Cerebellar cortex (tissue), 1 donor: ENCODE data around the gene DHRS12.

ENCODE experiments used
- DNase-seq: peaks from one replicate; pipeline ENCODE4 v3.0.0-alpha.2; 2015; ENCODE audit warnings: low spot score

Gene DHRS12

GRCh38 chr13:51781246-51782022 is 22.5 kb downstream of the DHRS12 start:
- DNase-seq: no peak

DNA sequence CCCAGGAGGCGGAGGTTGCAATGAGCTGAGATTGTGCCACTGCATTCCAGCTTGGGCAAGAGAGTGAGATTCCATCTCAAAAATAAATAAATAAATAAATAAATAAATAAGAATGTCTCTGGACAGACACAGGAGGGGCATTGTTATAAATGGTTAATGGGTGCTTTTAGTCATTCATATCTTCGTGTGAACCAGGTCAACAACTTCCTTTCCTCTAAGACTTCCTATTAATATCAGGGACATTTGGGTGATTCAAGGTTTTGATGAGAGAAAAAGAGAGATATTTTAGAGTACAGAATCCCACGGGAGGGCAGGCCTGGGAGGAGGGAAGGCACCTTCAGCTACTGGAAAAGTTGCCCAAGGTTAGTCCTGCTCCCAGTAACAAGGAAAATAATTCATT is 23.9 kb downstream of the DHRS12 start:
- DNase-seq: no peak

- DNase-seq: peak; percentile 36
Observed at GRCh38 chr13:51778392-51778791, 25.6 kb downstream of the DHRS12 start.

GRCh38 chr13:51777921-51778320 is 26.0 kb downstream of the DHRS12 start:
- no peak for DNase-seq

- no peak for DNase-seq
Observed at GRCh38 chr13:51776179-51776578, 27.8 kb downstream of the DHRS12 start.

DNA sequence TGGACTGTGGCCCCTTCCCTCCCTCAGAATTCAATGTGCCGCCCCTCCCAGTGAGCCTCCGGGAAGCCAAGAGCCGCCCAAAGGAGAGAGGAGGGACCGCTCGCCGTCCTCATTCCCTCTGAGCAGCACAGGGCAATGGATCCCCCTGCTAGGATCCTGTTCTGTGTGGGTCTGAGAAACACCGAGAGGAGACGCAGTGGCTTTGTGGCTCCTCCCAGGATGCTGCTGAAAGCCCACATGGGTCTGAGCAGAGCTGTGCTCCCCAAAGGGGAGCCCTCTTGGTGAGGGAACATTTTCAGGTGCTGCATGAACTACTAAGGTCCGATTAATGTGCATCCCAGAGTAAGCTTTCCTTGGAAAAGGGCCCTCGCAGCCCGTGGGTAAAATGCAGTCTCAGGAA is 30.4 kb downstream of the DHRS12 start:
- DNase-seq: no peak

- DNase-seq: no peak
Observed at GRCh38 chr13:51772781-51773180, 31.2 kb downstream of the DHRS12 start.

GRCh38 chr13:51772105-51772455 is 31.9 kb downstream of the DHRS12 start:
- DNase-seq: no peak

DNA sequence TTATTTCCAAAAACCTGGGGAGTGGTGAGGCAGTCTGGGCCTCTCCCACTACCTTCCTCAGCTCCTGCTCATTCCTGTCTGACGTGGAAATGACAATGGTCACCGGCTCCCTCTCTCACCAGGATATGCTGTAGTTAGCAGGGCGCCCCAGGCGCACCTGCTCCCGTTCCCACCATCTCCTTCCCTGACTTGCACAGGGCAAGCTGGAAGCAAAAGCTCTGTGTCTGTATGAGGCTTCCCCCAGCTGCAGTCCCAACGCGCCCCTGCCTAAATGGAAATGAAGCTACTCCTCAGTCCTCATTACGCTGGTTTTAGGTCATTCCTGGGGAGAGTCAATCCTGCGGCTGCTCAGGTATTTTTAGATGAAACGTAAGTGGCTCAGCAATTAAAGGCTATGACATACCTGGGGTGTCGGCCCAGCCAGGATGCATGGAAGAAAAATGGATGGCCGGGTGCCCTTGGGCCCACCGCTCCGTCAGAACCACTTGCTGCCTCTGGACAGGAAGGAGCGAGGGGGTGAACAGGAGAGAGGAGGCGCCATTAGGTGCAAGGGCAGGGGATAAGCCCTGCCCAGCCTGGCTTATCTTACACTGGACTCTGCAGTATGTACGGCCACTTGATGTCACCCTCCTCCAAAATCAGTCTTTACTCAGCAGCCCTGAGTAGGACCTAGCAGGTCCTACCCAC is 32.4 kb downstream of the DHRS12 start:
- DNase-seq: peak; percentile 83

DNA sequence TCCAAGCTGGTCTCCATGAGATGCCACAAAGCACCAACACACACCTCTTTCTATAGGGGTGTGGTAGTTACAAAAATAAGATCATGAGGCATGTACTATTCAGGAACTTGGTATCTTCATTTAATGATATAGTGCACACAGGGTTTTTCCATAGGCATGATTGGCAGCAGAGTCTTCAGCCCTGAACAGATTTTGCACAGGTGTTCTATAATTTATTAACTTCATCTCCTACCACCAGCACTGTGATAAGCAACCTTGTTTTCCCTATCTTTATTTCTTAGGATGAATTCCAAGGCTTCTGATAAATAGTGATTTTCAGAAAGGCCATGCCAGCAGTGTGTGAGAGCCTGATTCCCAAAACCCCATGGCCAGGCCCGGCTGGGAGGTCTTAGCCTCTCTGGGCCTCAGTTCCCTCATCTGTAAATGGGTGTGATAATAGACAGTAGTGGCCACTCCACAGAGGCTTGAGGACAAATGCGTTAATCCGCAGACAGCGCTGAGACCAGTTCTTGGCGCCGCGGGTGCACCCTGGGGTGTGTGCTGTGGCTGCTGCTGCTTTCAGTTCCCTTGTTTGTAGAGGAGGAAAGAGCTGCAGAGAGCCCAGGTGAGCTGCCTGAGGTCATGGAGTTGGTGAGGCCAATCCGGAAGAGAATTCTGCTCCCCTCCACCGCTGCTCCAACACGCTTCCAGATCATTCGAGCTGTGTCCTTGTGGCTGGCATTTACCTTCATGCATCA is 33.1 kb downstream of the DHRS12 start:
- DNase-seq: peak; percentile 62

DNA sequence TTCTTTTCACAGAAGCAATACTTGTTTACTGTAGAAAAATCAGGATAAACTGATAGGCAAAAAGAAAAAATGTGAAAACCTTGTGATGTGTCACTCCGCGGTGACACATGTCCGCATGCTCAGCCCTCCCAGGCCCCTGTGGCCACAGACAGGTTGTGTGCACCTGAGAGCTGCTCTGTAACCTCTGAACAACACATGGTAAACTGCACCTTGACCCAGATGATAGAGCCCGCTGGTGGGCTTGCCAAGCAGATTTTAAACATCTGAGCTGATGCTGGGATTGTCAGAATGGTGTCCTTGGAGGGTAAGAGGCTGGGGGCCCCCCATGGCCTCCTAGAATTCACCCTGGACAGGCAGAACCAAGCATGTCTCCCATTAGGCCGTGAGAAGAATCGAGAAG is 33.8 kb downstream of the DHRS12 start:
- DNase-seq: no peak

GRCh38 chr13:51769455-51770127 is 34.4 kb downstream of the DHRS12 start:
- peak; percentile 26 for DNase-seq

- no peak for DNase-seq
Observed at GRCh38 chr13:51768976-51769375, 35.0 kb downstream of the DHRS12 start.

DNA sequence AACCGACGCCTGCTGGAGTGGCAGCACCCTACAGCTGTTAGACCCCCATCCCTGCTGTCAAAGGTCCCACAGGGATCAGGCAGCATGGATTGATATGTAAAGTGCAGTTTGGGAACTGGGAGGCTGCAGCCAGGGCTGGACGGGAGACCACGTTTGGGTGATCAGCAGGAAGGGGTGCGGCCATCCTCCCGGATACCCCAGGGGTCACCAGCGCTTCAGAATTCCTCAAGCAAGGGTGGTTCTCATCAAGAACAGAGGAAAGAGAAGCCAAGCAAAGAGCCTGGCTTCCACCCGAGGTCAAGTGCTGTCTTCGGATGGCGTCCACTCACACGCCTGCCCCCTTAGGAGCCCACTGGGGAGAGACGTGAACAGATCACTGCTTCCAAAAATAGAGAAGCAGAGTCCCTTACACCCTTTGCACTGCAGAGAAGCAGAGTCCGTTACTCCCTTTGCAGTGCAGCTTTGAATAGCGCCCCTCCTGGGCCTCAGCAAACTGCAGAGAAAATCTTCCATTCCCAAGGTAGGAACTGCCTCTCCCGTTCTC is 35.5 kb downstream of the DHRS12 start:
- no peak for DNase-seq

- no peak for DNase-seq
Observed at GRCh38 chr13:51767100-51767499, 36.9 kb downstream of the DHRS12 start.

- DNase-seq: no peak
Observed at GRCh38 chr13:51765142-51765515, 38.8 kb downstream of the DHRS12 start.

DNA sequence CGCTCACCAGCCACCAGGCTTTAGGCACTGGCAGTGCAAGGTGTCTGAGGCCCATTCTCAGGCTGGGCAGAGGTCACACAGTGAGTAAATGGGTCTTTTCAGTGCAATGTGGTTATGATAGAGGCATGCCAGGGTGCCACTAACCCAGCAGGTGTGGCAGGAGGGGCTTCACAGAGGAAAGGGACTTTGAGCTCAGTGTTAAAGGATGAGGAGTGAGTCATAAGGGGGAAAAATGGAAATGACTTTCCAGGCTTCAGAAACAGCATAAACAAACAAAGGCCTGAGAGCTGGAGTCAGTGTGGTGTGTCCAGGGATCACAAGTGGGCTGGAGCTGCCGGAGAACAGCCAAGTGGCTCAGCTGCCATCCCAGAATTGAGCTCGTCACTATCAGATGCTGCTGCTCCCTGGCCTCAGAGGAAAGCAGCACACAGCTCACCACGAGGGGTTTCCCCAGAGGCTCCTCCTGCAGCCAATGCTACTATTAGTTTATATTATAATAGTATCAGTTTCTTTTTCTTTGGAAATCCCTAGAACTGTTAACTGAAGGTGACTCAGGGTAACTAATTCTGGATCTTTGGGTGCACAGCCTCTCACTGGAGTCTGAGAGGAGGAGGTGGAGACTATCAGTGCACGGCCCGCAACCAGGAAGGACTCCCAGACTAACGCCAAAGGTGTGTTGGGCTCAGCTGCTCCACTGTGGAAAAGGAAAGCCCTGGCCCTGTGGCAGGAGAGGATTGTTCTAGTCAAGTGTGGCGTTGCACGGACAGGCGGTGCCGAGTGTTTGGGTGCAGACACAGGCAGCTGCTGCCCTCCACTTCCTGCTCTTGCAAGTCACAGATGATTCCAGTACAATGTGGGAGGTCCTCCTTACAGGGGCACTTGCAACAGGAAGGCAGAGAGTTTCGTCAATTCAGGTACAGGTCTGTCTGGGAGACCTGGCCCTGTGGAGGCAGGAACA is 39.5 kb downstream of the DHRS12 start:
- no peak for DNase-seq

DNA sequence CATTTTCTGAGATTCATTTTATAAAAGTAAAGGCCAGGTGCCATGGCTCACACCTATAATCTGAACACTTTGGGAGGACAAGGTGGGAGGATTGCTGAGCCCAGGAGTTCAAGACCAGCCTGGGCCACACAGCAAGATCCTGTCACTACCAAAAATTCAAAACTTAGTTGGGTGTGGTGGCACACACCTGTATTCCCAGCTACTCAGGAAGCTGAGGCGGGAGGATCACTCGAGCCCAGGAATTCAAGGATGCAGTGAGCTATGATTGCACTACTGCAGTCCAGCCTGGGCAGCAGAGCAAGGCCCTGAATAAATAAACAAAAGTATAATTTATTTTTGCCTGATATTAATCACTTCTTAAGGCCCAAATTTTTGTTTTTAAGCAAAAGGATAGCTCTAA is 40.5 kb downstream of the DHRS12 start:
- DNase-seq: no peak

DNA sequence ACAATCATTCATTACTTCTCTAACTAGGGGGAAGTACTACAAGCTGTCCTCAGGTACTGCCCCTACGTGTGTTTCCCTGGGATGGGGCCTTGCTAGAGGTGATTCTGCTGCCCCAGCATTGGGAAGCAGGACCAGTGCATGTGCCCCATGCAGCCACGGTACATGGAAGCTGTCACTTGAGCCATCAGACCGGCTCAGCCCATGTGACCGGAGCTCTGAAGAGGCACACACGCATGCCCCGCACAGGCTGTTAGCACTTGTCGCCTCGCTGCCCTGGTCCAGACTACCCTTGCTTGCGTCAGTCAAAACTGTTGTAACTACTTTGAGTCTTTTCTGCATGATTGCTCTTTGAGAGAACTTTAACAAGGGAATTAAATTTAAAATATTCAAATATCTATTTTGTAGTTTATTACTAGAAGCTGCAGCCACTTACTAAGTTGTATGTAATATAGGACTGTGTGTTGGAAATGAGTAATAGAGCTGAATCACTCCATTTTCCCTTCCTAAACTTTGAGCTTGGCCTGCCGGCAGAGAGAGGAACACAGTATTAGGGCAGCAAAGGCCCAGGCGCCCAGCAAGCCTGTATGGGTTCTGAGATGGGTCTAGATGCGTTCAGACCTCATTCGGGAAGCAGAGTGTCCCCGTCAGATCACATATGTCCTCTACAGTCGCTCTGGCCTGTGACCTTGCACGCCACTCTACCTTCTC is 42.2 kb downstream of the DHRS12 start:
- DNase-seq: no peak

GRCh38 chr13:51760592-51760991 is 43.4 kb downstream of the DHRS12 start:
- DNase-seq: peak; percentile 22
